CD4-positive, alpha-beta T cell treated with Interleukin-12 subunit alpha and Interleukin-12 subunit beta, for 1 hour (primary cell): ENCODE measurements around the gene LOXL3.
A peak's percentile ranks its signal among the peaks of the same experiment; 100 is the strongest.

Experiments
- DNase-seq: peaks from one replicate; pipeline ENCODE4 v3.0.0-alpha.2; 2020

The LOXL3 gene

DNA sequence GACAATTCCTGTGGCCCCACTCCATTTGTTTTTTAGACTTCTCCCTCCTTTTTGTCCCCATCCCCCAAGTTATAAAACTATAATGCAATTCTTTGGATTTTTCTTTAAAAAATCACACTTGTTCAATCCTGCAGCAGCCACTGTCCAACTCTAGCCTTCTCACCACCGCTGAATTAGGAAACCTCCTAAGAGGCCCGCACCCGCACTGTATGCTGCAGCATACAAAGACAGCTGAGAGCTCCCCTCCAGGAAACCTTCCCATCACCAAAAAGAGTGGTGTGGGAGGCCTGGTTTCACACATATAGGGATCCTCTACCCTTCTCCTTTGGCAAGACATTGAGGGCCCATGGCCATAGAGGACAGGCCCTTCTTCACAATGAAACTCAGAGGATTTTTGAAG is 49.2 kb downstream of the LOXL3 start:
- no peak for DNase-seq

- no peak for DNase-seq
Measured at GRCh38 chr2:74503506-74504475, 50.0 kb downstream of the LOXL3 start.

DNA sequence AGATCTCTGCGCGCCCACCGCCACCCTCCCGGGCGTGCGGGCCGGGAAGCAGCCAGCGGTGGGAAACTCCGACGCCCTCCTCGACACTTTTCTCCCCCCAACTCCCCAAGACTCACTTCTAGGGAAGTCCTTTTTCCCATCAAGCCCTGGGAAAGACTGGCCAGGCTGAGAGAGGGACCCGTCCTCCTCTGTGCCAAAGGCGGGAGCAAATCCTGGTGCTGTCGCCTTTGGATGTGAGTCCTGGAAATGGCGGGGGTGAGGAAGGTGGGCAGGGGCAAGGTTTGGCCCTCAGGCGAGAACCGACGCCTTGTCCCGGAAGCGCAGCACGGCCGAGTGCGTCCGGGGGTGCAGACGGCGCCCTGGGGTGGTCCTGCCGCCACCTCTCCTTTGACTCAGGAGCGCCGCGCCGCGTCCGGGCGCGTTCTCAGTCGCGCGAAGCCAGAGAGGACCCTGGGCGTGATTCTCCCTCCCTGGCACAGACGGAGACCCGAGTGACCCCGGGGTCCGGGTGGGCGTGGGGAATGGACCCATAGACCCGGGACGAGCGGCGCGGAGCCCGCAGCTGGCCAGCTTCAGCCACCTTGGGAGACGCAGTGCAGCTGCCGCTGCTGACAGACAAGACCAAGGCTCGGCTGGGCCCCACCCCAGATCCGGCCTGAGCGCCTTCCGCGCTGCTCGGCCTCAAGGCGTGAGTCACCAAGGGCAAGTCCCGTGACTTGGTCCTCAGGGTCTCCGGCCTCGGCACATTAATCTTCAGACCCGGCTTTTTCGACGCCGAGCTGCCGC is 50.8 kb downstream of the LOXL3 start:
- DNase-seq, result peak; percentile 48

DNA sequence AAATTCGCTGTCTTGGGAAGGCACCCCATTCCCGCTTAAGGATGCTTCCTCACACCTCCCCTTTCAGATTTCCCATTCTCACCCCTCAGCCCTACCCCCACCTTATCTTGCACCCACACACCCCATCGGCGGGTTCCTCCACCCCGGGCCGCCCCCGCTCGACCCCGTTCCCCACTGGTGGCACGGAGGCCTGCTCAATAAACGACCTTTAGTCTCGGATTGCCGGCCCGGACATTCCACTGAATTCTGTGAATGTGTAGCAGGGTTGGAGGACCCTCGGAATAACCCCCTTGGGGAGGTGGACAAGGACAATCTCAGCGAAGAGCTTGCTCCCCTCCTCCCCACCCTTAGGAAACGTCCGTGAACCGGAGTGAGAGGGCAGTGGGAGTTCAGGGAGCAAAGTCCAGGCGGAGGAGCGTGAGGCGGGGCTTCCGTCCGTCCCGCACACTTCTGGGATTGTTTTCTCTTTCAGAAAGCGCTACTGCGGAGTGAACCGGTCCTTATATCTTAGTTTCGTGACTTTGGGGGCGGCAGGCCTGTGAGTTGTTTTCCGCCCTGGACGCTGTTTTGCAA is 51.5 kb downstream of the LOXL3 start:
- no peak for DNase-seq

DNA sequence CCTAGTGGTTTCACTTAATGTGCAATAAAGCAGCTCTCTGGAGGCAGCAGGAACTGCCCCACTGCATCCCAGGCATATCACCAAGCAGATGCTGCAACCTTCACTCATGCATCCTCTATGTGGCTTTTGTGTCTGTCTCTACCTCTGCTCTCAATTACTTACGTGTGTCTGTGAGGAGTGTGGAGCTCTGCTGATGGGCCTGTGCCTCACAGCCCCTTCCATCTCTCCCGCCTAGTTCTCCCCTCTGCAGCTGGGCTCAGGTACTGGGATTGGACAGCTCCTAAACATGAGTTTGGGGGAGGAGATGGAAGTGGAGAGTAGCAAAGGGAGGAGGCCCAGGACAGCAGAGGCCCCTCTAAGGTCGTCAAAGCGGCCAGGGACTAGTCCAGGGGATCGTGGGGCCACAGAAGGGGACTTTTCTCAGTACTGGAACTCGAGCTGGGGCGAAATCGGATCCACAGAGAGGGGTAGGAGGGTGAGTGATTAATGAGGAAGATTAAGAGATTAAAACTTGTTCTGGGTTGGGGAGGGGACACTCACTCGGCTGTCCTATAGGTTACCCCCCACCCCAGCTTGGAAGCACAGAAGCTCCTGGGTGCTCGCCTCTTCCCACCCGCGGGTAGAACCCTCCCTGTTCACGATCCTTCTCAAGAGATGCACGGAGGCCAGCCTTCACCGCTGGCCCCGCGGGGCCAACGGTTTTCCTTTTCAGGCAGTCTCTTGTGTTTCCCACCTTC is 52.2 kb downstream of the LOXL3 start:
- no peak for DNase-seq

- no peak for DNase-seq
Measured at GRCh38 chr2:74500578-74500946, 53.2 kb downstream of the LOXL3 start.

DNA sequence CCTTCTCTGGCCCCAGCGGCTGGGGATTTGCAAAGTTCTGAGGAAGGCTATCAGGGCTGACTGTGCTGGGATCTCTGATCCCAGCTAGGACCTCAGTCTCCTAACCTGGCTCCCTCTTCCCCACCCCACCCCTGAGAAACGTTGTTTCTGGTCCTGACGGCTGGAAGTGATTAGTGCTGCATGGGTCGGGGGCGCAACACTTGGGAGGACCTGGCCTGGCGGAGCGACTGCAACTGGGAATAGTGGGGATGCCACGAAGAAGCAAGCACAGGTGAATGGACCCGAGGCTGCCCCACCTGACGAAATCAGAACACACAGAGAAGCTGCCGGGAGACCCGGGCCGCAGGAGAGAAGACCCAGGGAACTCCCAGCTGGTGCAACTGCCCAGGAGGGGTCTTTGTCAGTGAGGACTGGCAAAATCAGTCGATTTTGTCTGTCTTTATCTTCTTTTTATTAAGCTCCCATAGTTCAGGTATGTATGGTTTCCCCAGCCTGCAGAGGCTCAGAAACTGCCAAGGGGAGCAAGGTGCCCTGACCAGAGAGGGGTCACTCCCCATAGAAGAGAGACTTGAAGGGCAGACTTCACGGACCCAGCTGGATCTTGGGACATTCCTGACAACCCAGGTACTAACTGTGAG is 53.7 kb downstream of the LOXL3 start:
- no peak for DNase-seq

GRCh38 chr2:74499267-74499939 is 54.3 kb downstream of the LOXL3 start, which contains the start of gene LBX2:
Gene LBX2, minus strand, starts transcription at chr2:74499603. Its CDS starts 66 bp downstream, at chr2:74499537.
- DNase-seq, result no peak

DNA sequence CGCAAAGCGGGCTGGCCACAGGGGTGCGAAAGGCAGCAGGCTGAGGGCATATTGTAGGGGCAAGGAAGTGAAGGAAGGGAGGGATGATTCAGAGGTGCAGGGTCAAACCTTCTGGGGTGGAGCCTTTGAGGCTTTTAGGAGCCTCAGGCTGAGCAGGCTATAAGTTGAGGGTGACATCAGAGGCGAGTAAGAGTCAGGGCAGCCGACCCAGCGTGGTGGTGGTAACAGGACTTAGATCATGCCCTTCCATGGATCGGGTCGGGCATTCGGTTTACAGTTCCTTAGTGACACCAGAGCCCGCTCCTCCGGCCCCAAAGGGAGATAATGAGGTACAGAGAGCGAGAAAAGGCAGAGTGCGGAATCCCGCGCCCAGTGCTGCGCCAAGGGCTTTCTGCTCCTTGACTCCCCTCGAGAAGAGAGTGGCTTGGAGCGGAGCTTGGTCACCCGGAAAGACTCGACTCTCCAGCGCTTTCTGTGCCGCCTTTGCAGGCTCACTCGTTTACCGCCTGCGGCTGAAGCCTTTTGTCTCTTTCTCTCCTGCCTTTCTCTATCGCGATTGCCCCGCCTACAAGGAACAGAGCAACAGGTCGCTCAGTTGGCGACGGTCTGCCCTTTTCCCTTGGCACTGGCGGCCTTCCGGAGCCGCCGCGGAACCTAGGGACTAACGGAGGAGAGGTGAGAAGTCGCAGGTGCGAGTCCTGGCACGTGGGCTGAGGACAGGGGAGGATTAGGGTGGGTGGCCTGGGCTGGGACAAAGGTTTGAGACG is 55.1 kb downstream of the LOXL3 start:
- no peak for DNase-seq

- peak; percentile 37 for DNase-seq
Measured at GRCh38 chr2:74497777-74498499, 55.8 kb downstream of the LOXL3 start.

DNA sequence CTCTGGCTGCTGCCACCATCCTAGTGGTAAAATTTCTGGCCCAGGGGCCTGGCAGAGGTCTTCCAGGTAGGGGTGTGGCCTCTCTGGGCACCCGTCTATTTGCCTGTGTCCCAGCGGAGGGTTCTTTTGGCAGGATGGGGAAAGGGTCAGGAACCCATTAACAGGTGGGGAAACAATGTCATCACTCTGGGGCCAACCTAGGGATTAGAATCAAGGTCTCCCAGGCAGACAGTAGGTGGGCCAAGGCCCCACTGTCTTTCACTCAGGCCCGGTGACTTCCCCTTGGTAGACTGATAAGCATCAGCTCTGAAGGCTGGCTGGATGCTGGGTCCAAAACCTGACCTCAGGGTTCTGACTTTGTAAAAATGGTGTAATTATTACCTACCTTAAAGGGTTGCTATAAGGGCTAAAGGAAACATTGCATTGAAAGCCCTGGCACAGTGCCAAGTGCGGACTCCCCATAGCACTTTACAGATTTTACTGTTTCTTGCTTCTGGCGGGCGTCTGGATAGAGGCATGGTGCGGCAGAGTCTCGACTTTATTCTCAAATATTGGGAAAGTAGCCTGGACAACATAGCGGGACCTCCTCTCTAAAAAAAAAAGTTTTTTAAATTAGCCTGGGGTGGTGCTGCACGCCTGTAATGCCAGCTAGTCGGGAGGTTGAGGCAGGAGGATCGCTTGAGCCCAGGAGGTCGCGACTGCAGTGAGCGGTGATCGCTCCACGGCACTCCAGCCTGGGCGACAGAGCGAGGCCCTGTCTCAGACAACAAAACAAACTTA is 56.6 kb downstream of the LOXL3 start:
- no peak for DNase-seq

GRCh38 chr2:74495440-74495839 is 58.3 kb downstream of the LOXL3 start:
- DNase-seq, result no peak

- no peak for DNase-seq
Measured at GRCh38 chr2:74493546-74493945, 60.2 kb downstream of the LOXL3 start.

GRCh38 chr2:74491648-74492544 is 61.8 kb downstream of the LOXL3 start:
- no peak for DNase-seq

DNA sequence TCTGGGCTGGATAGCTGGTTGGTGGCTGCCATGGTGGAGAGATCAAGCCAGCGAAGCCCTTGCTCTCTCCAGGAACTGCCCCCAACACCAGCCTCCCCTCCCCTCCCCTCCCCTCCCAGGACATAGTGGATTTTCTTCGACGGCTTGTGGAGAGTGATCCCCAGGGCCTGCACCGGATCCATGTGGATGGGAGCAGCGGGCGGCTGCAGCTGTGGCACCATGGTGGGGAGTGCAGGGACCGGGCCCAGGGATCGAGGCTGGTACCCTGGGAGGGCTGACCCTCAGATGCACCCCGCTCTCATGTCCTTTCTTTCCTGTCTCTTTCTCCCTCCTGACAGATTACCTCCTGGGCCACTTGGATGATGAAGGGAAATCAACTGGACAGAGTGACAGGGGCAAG is 63.8 kb downstream of the LOXL3 start:
- DNase-seq, result no peak

DNA sequence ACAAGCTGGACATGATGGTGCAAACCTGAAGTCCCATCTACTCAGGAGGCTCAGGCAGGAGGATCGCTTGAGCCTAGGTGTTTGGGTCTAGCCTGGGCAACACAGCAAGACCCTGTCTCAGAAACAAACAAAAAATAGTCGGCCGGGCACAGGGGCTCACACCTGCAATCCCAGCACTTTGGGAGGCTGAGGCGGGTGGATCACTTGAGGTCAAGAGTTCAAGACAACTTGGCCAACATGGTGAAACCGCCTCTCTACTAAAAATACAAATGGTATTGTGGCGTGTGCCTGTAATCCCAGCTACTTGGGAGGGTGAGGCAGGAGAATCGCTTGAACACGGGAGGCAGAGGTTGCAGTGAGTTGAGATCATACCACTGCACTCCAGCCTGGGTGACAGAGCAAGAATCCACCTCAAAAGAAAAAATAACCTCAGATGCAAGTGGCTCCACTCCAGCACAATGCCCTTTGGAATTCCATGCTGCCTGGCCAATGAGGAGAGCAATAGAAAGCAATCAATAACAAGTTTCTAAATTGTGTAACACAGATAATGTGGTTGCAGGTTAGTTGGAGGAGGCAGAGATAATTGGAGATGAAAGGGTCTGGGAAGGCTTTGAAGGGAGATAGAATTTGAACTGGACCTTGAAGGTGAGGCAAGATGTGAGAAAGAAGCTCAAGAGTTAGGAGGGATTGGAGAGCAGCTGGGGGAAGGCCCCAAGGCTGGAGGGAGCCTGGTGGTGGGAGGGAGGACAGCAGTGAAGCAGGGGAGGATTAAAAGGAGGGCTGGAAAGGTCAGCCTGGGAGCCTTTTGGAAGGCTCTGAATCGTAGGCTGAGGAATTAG is 64.9 kb downstream of the LOXL3 start:
- no peak for DNase-seq

- DNase-seq, result no peak
Measured at GRCh38 chr2:74486141-74486540, 67.6 kb downstream of the LOXL3 start.
